ENCODE data around the gene PEX16.

- TF ChIP-seq CTCF (IDR thresholded peaks at IDR 0.05) (no peak), POLR2AphosphoS5 (IDR thresholded peaks at IDR 0.05) (no peak), EP300 (IDR thresholded peaks at IDR 0.05) (no peak)
Observed at GRCh38 chr11:45869551-45869950, 48.1 kb downstream of the PEX16 start.
